BE2C (cell line): ENCODE data around the gene PRKCG.

Source experiments
- DNase-seq: peaks from one replicate; pipeline ENCODE4 v3.0.0-alpha.2; 2020
- H3K27me3 ChIP-seq: fragments of 250-450 bp; sonication (Bioruptor Pico); 2 replicates; pipeline ENCODE4 v1.5.1; 2020; ENCODE audit warnings: mild to moderate bottlenecking
- H3K36me3 ChIP-seq: fragments of 250-450 bp; sonication (Bioruptor Pico); 2 replicates; pipeline ENCODE4 v1.5.1; 2020; ENCODE audit warnings: mild to moderate bottlenecking
- H3K4me1 ChIP-seq: fragments of 250-450 bp; sonication (Bioruptor Pico); 2 replicates; pipeline ENCODE4 v1.5.1; 2020
- H3K4me3 ChIP-seq: 2 replicates; pipeline ENCODE4 v1.5.1; 2011; ENCODE audit warnings: low read depth, low read length
- H3K9me3 ChIP-seq: fragments of 250-450 bp; sonication (Bioruptor Pico); 2 replicates; pipeline ENCODE4 v1.5.1; 2020
- TF ChIP-seq, protein P1 (sequence below): IDR thresholded peaks from 2 replicates; pipeline ENCODE4 v1.5.1; 2012; ENCODE audit warnings: mild to moderate bottlenecking, low read depth, low read length

PRKCG gene

DNA sequence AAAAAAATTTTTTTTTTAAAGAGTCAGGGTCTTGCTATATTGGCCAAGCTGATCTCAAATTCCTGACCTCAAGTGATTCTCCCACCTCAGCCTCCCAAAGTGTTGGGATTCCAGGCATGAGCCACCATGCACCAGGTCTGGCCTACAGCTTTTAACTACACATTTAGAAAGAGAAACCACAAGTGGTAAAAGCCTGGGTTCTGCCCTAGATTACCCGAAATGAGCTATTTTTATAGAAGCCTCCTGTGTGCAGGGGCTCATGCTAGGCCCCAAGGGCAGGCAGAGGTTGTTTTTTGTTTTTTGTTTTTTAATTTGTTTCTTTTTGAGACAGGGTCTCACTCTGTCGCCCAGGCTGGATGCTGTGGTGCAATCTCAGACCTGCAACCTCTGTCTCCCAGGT, 28.3 kb upstream of the PRKCG start:
- Histone ChIP-seq H3K9me3 (no peaks in the 10 kb centered on the region), H3K27me3 (0 out of 2 replicates have a peak, but pooled peaks cover 2% of the 10 kb centered on the region), H3K36me3 (no peaks in the 10 kb centered on the region), H3K4me3 (no peak overlapping the region), H3K4me1 (no peaks in the 10 kb centered on the region)
- no peak for DNase-seq
- TF ChIP-seq, protein P1, sequence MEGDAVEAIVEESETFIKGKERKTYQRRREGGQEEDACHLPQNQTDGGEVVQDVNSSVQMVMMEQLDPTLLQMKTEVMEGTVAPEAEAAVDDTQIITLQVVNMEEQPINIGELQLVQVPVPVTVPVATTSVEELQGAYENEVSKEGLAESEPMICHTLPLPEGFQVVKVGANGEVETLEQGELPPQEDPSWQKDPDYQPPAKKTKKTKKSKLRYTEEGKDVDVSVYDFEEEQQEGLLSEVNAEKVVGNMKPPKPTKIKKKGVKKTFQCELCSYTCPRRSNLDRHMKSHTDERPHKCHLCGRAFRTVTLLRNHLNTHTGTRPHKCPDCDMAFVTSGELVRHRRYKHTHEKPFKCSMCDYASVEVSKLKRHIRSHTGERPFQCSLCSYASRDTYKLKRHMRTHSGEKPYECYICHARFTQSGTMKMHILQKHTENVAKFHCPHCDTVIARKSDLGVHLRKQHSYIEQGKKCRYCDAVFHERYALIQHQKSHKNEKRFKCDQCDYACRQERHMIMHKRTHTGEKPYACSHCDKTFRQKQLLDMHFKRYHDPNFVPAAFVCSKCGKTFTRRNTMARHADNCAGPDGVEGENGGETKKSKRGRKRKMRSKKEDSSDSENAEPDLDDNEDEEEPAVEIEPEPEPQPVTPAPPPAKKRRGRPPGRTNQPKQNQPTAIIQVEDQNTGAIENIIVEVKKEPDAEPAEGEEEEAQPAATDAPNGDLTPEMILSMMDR = no peak

DNA sequence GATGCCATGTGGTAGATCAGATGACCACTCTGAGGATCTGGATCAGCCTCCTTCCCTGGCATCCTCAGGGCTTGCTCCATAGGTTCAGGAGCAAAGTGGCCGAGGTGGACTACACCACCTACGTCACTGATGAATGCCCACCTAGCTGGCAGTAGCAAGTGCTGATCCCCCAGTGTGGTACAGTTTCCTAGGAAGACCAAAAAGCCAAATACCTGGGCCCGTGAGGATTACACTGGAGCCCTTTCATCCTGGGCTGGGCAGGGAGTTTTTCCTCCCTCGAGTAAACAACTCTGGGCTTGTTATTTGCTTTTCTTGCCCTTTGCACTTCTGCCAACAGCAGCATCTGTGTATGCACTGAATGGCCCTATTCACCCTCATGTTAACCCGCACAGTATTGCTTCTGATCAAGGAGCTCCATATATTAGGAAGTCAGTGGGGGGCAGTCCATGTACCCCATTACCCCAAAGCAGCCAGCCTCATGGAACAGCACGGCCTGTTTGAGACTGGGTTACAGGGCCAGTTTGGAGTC, 17.6 kb upstream of the PRKCG start:
- DNase-seq = no peak
- Histone ChIP-seq H3K9me3 (no peaks in the 10 kb centered on the region), H3K36me3 (no peaks in the 10 kb centered on the region), H3K27me3 (no peaks in the 10 kb centered on the region), H3K4me3 (no peak overlapping the region), H3K4me1 (peaks cover 6% of the 10 kb centered on the region)
- TF ChIP-seq, protein P1 = no peak

DNA sequence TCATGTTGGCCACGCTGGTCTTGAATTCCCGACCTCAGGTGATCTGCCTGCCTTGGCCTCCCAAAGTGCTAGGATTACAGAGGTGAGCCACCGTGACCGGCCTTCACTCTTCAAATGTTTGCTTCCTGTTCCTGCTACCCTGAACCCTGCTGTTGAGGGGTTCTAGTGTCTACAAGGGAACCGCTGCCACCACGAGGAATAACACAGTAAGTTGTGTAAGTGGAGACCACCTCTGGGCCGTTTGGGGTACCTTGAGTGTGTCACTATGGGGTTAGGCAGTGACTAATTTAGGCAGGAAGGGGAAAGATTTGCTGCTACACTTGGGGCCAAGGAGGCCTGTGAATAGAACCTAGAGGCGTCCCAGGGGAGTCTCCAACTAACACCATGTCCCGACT, 16.5 kb upstream of the PRKCG start:
- Histone ChIP-seq H3K27me3 (no peaks in the 10 kb centered on the region), H3K9me3 (no peaks in the 10 kb centered on the region), H3K4me1 (peaks cover 6% of the 10 kb centered on the region), H3K4me3 (peak overlapping the region; percentile 51), H3K36me3 (no peaks in the 10 kb centered on the region)
- DNase-seq = no peak
- TF ChIP-seq, protein P1 = no peak

DNA sequence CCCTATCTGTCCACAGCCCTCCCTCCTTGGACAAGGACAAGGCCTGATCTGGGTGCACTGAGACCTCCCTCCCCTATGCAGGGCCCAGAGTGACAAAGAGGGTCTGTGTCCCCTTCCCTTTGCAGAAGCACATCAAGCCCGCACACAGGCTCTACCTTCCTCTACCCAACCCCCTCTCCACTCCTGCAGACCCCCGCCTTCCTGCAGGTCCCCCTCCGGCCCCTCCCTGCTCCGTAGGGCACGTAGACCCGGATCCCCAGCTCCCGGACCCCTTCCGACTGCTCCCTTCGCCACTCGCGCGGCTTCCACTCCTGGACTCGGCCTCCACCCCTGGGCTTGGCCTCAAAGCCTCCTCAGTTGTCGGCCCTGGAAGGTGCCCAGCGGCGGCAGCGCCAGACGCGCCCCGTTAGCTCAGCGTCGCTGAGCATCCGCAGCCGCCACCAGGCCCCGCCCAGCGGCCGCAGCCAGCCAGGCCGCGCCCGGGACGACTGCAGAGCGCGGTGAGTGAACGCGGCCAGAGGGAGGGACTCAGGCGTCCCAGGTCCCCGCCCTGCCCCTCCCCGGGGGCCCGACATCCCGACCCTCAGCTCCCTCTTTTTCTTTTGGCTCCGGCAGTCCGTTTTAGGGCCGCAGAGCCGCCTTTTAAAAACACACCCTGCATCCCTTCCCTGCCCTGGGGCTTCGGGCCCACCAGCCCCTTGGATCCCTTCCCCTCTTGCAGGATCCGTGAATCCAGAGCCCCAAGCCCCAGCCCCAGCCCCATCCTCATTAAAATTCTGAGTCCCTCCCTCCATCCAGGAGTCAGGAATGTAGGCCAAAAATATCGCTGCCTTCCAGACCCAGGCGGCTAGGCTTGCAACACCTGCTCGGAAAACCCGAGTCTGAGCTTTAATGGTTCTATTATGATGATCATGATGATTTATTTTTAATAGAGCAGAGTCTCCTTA, 15.8 kb upstream of the PRKCG start:
- TF ChIP-seq, protein P1 = no peak
- no peaks in the 10 kb centered on the region for H3K9me3 ChIP-seq
- DNase-seq = peak; percentile 80
- H3K27me3 ChIP-seq = no peaks in the 10 kb centered on the region
- H3K4me3 ChIP-seq = peak overlapping the region; percentile 51
- H3K36me3 ChIP-seq = no peaks in the 10 kb centered on the region
- peaks cover 6% of the 10 kb centered on the region for H3K4me1 ChIP-seq

DNA sequence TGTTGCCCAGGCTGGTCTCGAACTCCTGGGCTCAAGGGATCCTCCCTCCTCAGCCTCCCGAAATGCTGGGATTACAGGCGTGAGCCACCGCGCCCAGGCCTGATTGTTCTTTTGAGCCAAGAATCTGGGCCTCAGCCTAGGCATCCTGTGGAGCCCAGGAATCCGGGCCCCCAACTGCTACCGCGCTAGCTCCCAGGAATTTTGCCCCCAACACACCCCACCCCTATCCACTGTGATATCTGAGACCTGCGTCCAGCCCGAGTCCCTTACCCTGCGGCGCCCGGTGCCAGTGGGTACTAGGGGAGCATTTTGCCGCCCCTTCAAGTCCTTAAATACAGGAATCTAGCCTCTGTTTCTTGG, 15.2 kb upstream of the PRKCG start:
- peaks cover 6% of the 10 kb centered on the region for H3K4me1 ChIP-seq
- H3K9me3 ChIP-seq = no peaks in the 10 kb centered on the region
- H3K36me3 ChIP-seq = no peaks in the 10 kb centered on the region
- H3K4me3 ChIP-seq = peak overlapping the region; percentile 31
- H3K27me3 ChIP-seq = no peaks in the 10 kb centered on the region
- TF ChIP-seq, protein P1 = no peak
- DNase-seq = no peak
